K562 (cell line): ENCODE data around the gene GUCA1A. TPM values are rescaled to one million over a fixed set of nuclear protein-coding genes. Genes with fewer than 3 reads are reported as not detected.
A peak's percentile ranks its signal among the peaks of the same experiment; 100 is the strongest.

Experiments
- ATAC-seq: fragments of 200-7000 bp; cut with Tn5 transposase; 3 replicates; pipeline ENCODE4 v1.9.1; 2020; ENCODE audit warnings: moderate library complexity
- BruUV-seq: library from RNA; stranded (reverse); fragments of 400-500 nt; replicated peaks from 2 replicates; lab custom pipeline; 2021; lab: Mats Ljungman, UMichigan
- CTCF ChIA-PET: fragments of 300-600 bp; formaldehyde crosslinking; extraction: SDS; loops from one replicate; lab custom pipeline; 2021; ENCODE audit warnings: low intra/inter-chr PET ratio; lab: Yijun Ruan, JAX
- POLR2A ChIA-PET: fragments of 300-600, 350-650 bp; sonication (Branson Sonifier 250); formaldehyde crosslinking; extraction: SDS; loops from one replicate; lab custom pipeline; 2021; ENCODE audit warnings: antibody characterized with exemption, inconsistent platforms; lab: Yijun Ruan, JAX
- DNase-seq, 4 experiments: peaks; one replicate each; pipeline versions ENCODE4 v3.0.0 to v3.0.0-alpha.2; 2011 to 2018; ENCODE audit warnings: low spot score in 3 of 4, mixed read lengths in 3 of 4; ENCODE audit errors: extremely low read depth in 1 of 4
- FAIRE-seq: peaks from 2 replicates; lab custom pipeline; 2011; peaks lifted over from hg19 to GRCh38; lab: Jason Lieb, UNC
- H2AFZ ChIP-seq: 2 replicates; pipeline ENCODE4 v1.6.0; 2011; ENCODE audit warnings: low read depth, low read length, control low read depth, inconsistent platforms
- H3K27ac ChIP-seq: fragments of 200-600 bp; 3 replicates; pipeline ENCODE4 v1.8.0; 2011; ENCODE audit warnings: low read depth, mild to moderate bottlenecking, control low read depth, inconsistent platforms, low read length, moderate library complexity, mixed read lengths; ENCODE audit errors: extremely low read depth
- H3K27me3 ChIP-seq, 2 experiments: fragments of 300-600 bp in 1 of 2; 2 replicates in 1 of 2; 3 replicates in 1 of 2; pipeline versions ENCODE4 v1.6.0 to v1.8.0; 2011; ENCODE audit warnings: inconsistent platforms in 2 of 2, low read length in 2 of 2, mild to moderate bottlenecking in 1 of 2, mixed read lengths in 1 of 2, moderate library complexity in 1 of 2; ENCODE audit not compliant: control insufficient read depth in 2 of 2, insufficient read depth in 2 of 2
- H3K36me3 ChIP-seq: fragments of 300-600 bp; 3 replicates; pipeline ENCODE4 v1.8.0; 2011; ENCODE audit warnings: mild to moderate bottlenecking, low read length, inconsistent platforms; ENCODE audit not compliant: control insufficient read depth, insufficient read depth
- H3K4me1 ChIP-seq, 2 experiments: fragments of 200-600 bp in 1 of 2; replicated peaks in 1 of 2; 2 replicates in 1 of 2; 3 replicates in 1 of 2; pipeline versions ENCODE4 v1.5.1 to v1.8.0; 2011; ENCODE audit warnings: inconsistent platforms in 2 of 2, low read length in 2 of 2, mild to moderate bottlenecking in 1 of 2, mixed read lengths in 1 of 2, moderate library complexity in 1 of 2; ENCODE audit not compliant: control insufficient read depth in 2 of 2, insufficient read depth in 2 of 2
- H3K4me2 ChIP-seq: 2 replicates; pipeline ENCODE4 v1.6.1; 2011; ENCODE audit warnings: low read length, control low read depth, inconsistent platforms, mixed read lengths; ENCODE audit not compliant: insufficient read depth
- H3K4me3 ChIP-seq: fragments of 200-600 bp; sonication (generic), shearing (Covaris generic); 2 replicates; pipeline ENCODE4 v1.5.1; 2016; ENCODE audit warnings: control low read depth, inconsistent platforms
- H3K79me2 ChIP-seq: fragments of 200-600 bp; 3 replicates; pipeline ENCODE4 v1.8.0; 2011; ENCODE audit warnings: low read length, inconsistent platforms; ENCODE audit not compliant: control insufficient read depth, insufficient read depth
- H3K9ac ChIP-seq, 2 experiments: 2 replicates each; pipeline versions ENCODE4 v1.6.0 to v1.6.1; 2011; ENCODE audit warnings: low read depth in 2 of 2, low read length in 2 of 2, control low read depth in 1 of 2, inconsistent platforms in 1 of 2, mild to moderate bottlenecking in 1 of 2, mixed read lengths in 1 of 2; ENCODE audit not compliant: insufficient read depth in 1 of 2
- H3K9me1 ChIP-seq: one replicate; pipeline ENCODE4 v1.6.0; 2011; ENCODE audit warnings: inconsistent platforms, mild to moderate bottlenecking, low read length, moderate library complexity; ENCODE audit not compliant: control insufficient read depth, insufficient read depth
- H3K9me3 ChIP-seq: replicated peaks from 2 replicates; pipeline ENCODE4 v1.5.1; 2011; ENCODE audit warnings: low read depth, low read length, inconsistent platforms; ENCODE audit not compliant: control insufficient read depth, insufficient read depth
- H4K20me1 ChIP-seq: replicated peaks from 2 replicates; pipeline ENCODE4 v1.6.1; 2011; ENCODE audit warnings: low read length, inconsistent platforms, mixed read lengths; ENCODE audit not compliant: control insufficient read depth, insufficient read depth
- CBFA2T3 ChIP-seq: fragments of 450-650 bp; IDR thresholded peaks from 2 replicates; pipeline ENCODE4 v1.6.1; 2017
- DDX20 ChIP-seq: fragments of 450-650 bp; IDR thresholded peaks from 2 replicates; pipeline ENCODE4 v1.6.1; 2016; ENCODE audit warnings: missing genetic modification characterization, low read depth, mild to moderate bottlenecking, missing compliant biosample characterization, moderate library complexity
- HEY1 ChIP-seq: fragments of 250-450 bp; sonication (Bioruptor Pico); IDR thresholded peaks from 2 replicates; pipeline ENCODE4 v1.5.0; 2020; ENCODE audit warnings: mild to moderate bottlenecking, moderate library complexity, borderline replicate concordance
- NFE2L1 ChIP-seq: fragments of 450-650 bp; IDR thresholded peaks from 2 replicates; pipeline ENCODE4 v1.6.1; 2016; ENCODE audit warnings: missing genetic modification characterization, low read depth, mild to moderate bottlenecking, missing compliant biosample characterization, moderate library complexity, borderline replicate concordance
- POLR2B ChIP-seq: fragments of 450-650 bp; IDR thresholded peaks from 2 replicates; pipeline ENCODE4 v1.6.1; 2018; ENCODE audit warnings: low read depth; ENCODE audit not compliant: partially characterized antibody
- STAT5B ChIP-seq: fragments of 250-450 bp; sonication (Bioruptor Pico); IDR thresholded peaks from 2 replicates; pipeline ENCODE4 v1.8.0; 2021; ENCODE audit warnings: mild to moderate bottlenecking, inconsistent platforms
- TAF1 ChIP-seq: IDR thresholded peaks from 2 replicates; pipeline ENCODE4 v1.6.1; 2011; ENCODE audit warnings: mild to moderate bottlenecking, low read length, moderate library complexity; ENCODE audit not compliant: insufficient read depth, control insufficient read depth, severe bottlenecking; ENCODE audit errors: extremely low read depth
- ZC3H4 ChIP-seq: sonication (generic); formaldehyde crosslinking; IDR thresholded peaks from 2 replicates; pipeline ENCODE4 v1.9.0; 2021; ENCODE audit warnings: missing genetic modification reagents, borderline replicate concordance
- ZNF384 ChIP-seq: IDR thresholded peaks from 2 replicates; pipeline ENCODE4 v1.6.1; 2012; ENCODE audit warnings: low read depth, low read length, improper control_type of control experiment
- WGBS: fragments of 100-300 bp; shearing (Covaris generic); methylation state at CpG from one replicate; pipeline ENCODE4 v1.1.6; 2016; ENCODE audit warnings: low coverage, mixed read lengths; ENCODE audit not compliant: insufficient coverage; ENCODE audit errors: missing lambda C conversion rate; 5-methylcytosine and 5-hydroxymethylcytosine counted together
- in situ Hi-C: fragments of 300-500 bp; cut with MboI; formaldehyde crosslinking; loops from 4 replicates; pipeline ENCODE4 v1.15.0; 2018; ENCODE audit warnings: inconsistent platforms, mixed read lengths
- intact Hi-C: fragments of 100-400 bp; cut with micrococcal nuclease; formaldehyde crosslinking; loops from 2 replicates; pipeline ENCODE4 v1.14.2; 2022
- polyA plus RNA-seq, 8 experiments: library from polyadenylated mRNA; depleted of rRNA in 4 of 8; stranded (reverse) in 5 of 8; unstranded in 3 of 8; fragments of >200 nt; fragmentation: Nextera tagmentation in 2 of 8; fragmentation: Illumina TruSeq in 1 of 8; extraction: Ambion mirVana in 2 of 8; extraction: Trizol in 1 of 8; gene quantifications; 2 replicates each; pipeline versions ENCODE4 v1.2.1 to v1.2.3, GENCODE V29; 2011 to 2014; ENCODE audit warnings: inconsistent platforms in 1 of 8, missing spikeins in 1 of 8
- total RNA-seq, 7 experiments: library from RNA; depleted of rRNA in 6 of 7; stranded (reverse); fragments of >200 nt in 6 of 7; fragmentation: Illumina TruSeq in 2 of 7; extraction: Trizol in 2 of 7; gene quantifications; 2 replicates each; pipeline versions ENCODE4 v1.2.1 to v1.2.3, GENCODE V29; 2011 to 2021; ENCODE audit warnings: low replicate concordance in 1 of 7
- TF ChIP-seq, protein P1 (sequence below): fragments of 250-450 bp; sonication (Bioruptor Pico); IDR thresholded peaks from 2 replicates; pipeline ENCODE4 v1.4.0; 2020; ENCODE audit warnings: mild to moderate bottlenecking
- TF ChIP-seq, protein P2 (sequence below), 3 experiments: fragments of 200-800 bp in 1 of 3; fragments of 250-450 bp in 1 of 3; fragments of 450-650 bp in 1 of 3; sonication (Bioruptor Pico) in 1 of 3; sonication (Bioruptor generic) in 1 of 3; formaldehyde crosslinking in 1 of 3; IDR thresholded peaks; 2 replicates each; pipeline versions ENCODE4 v1.6.1 to v1.8.0; 2016 to 2022; ENCODE audit warnings: mild to moderate bottlenecking in 2 of 3, missing genetic modification characterization in 2 of 3, missing compliant biosample characterization in 1 of 3, moderate library complexity in 1 of 3

Gene GUCA1A
- total and polyA plus RNA-seq, 9 of the 15 experiments (the other 6 are each of a cell fraction or from before 2014, with no cell fraction given), result not detected

DNA sequence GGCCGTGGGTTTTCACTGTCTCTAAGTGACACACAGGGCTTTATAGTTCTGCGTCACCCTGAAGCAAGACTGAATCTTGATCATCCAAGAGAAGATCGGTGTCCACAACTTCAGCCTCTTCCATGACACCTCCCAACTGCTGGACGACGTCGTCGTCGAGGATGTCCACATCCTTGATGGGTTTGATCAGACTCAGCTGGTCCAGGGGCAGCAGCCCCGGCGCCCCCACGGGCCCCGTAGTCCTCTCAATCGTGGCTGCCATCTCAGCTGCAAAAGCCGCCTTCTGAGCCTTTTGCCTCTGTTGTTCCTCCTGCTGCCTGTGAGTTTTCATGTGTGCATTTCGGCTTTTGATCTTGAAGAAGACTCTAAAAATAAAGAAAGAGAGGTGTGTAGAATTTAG, 55.1 kb downstream of the GUCA1A start:
- no TSS peak for BruUV-seq
- ChIA-PET CTCF (no interaction called here), POLR2A (interaction anchor here (0.5 to 1.3 kb wide), 2 partner anchors 11 to 131 kb away, joined by 4 read pairs; no protein-coding TSS in a partner anchor)
- no peaks in the 10 kb centered on the region for H3K27me3 ChIP-seq
- whole genome bisulfite sequencing, result 57% methylated on average over 15 of the region's 15 CpGs
- no peak for ATAC-seq
- no peaks in the 10 kb centered on the region for H3K36me3 ChIP-seq
- no peaks in the 10 kb centered on the region for H3K9me3 ChIP-seq
- in situ Hi-C loops (loop anchor here (10.0 kb wide), 1 partner anchor 444 kb away; the partner anchor contains the start of genes PRICKLE4 and TOMM6), intact Hi-C loops (no loop called here)
- H4K20me1 ChIP-seq, result no peaks in the 10 kb centered on the region
- H3K9ac ChIP-seq, result peak overlapping the region in 1 of 2 experiments; percentile 41; a peak in 1 of 4 replicates
- H2AFZ ChIP-seq, result peak overlapping the region; percentile 74
- no peak overlapping the region for H3K4me3 ChIP-seq
- H3K4me1 ChIP-seq, result peaks cover 14 to 25% of the 10 kb centered on the region in 2 experiments
- no peak overlapping the region for H3K27ac ChIP-seq
- no peak for FAIRE-seq
- TF ChIP-seq NFE2L1 (no peak), POLR2B (no peak), DDX20 (no peak), ZNF384 (no peak), TAF1 (no peak), HEY1 (CRISPR knock-in tag) (no peak), CBFA2T3 (no peak), STAT5B (CRISPR knock-in tag) (no peak), ZC3H4 (no peak)
- TF ChIP-seq, protein P1, sequence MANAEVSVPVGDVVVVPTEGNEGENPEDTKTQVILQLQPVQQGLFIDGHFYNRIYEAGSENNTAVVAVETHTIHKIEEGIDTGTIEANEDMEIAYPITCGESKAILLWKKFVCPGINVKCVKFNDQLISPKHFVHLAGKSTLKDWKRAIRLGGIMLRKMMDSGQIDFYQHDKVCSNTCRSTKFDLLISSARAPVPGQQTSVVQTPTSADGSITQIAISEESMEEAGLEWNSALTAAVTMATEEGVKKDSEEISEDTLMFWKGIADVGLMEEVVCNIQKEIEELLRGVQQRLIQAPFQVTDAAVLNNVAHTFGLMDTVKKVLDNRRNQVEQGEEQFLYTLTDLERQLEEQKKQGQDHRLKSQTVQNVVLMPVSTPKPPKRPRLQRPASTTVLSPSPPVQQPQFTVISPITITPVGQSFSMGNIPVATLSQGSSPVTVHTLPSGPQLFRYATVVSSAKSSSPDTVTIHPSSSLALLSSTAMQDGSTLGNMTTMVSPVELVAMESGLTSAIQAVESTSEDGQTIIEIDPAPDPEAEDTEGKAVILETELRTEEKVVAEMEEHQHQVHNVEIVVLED (CRISPR knock-in tag), result no peak
- TF ChIP-seq, protein P2, sequence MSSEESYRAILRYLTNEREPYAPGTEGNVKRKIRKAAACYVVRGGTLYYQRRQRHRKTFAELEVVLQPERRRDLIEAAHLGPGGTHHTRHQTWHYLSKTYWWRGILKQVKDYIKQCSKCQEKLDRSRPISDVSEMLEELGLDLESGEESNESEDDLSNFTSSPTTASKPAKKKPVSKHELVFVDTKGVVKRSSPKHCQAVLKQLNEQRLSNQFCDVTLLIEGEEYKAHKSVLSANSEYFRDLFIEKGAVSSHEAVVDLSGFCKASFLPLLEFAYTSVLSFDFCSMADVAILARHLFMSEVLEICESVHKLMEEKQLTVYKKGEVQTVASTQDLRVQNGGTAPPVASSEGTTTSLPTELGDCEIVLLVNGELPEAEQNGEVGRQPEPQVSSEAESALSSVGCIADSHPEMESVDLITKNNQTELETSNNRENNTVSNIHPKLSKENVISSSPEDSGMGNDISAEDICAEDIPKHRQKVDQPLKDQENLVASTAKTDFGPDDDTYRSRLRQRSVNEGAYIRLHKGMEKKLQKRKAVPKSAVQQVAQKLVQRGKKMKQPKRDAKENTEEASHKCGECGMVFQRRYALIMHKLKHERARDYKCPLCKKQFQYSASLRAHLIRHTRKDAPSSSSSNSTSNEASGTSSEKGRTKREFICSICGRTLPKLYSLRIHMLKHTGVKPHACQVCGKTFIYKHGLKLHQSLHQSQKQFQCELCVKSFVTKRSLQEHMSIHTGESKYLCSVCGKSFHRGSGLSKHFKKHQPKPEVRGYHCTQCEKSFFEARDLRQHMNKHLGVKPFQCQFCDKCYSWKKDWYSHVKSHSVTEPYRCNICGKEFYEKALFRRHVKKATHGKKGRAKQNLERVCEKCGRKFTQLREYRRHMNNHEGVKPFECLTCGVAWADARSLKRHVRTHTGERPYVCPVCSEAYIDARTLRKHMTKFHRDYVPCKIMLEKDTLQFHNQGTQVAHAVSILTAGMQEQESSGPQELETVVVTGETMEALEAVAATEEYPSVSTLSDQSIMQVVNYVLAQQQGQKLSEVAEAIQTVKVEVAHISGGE (CRISPR knock-in tag; IDR thresholded peaks at IDR 0.05), result no peak
- H3K4me2 ChIP-seq, result no peak overlapping the region
- DNase-seq, result no peak
- H3K79me2 ChIP-seq, result no peaks in the 10 kb centered on the region
- no peaks in the 10 kb centered on the region for H3K9me1 ChIP-seq
